CD4-positive, alpha-beta T cell treated with Interleukin-4 for 4 hours (primary cell): Measurements from ENCODE around the gene BCAS2.
"Not testable (repeated sequence)": the region's sequence is repeated elsewhere in the genome, so short reads cannot be mapped to it uniquely, and the experiment has no call there.

Experiments used
- DNase-seq: peaks from one replicate; pipeline ENCODE4 v3.0.0-alpha.2; 2020

BCAS2 gene

GRCh38 chr1:114581335-114582287 lies at the start of gene BCAS2:
Gene BCAS2 (minus strand): TSS chr1:114581615. CDS start chr1:114581591, 24 bp downstream.
- DNase-seq, result peak; percentile 98

- no peak for DNase-seq
These were observed 45.7 kb upstream of the BCAS2 start for GRCh38 chr1:114627107-114627506.

GRCh38 chr1:114623364-114623763 lies 41.9 kb upstream of the BCAS2 start:
- no peak for DNase-seq

- no peak for DNase-seq
These were observed 39.0 kb upstream of the BCAS2 start for GRCh38 chr1:114620419-114620818.

- no peak for DNase-seq
These were observed 37.2 kb upstream of the BCAS2 start for GRCh38 chr1:114618606-114619005.

GRCh38 chr1:114610546-114611245 lies 29.3 kb upstream of the BCAS2 start:
- DNase-seq, result no peak

GRCh38 chr1:114609826-114610225 lies 28.4 kb upstream of the BCAS2 start:
- DNase-seq, result no peak

- no peak for DNase-seq
These were observed 27.6 kb upstream of the BCAS2 start for GRCh38 chr1:114609026-114609425.

- DNase-seq, result no peak
These were observed 25.8 kb upstream of the BCAS2 start for GRCh38 chr1:114607223-114607622.

GRCh38 chr1:114597949-114598348 lies 16.5 kb upstream of the BCAS2 start:
- no peak for DNase-seq

GRCh38 chr1:114595602-114596001 lies 14.2 kb upstream of the BCAS2 start:
- no peak for DNase-seq

GRCh38 chr1:114594046-114594445 lies 12.6 kb upstream of the BCAS2 start:
- DNase-seq, result no peak

- DNase-seq, result no peak
These were observed 7.7 kb upstream of the BCAS2 start for GRCh38 chr1:114589122-114589521.

- DNase-seq, result no peak
These were observed 6.8 kb upstream of the BCAS2 start for GRCh38 chr1:114588196-114588689.

GRCh38 chr1:114587203-114587991 lies 6.0 kb upstream of the BCAS2 start:
- DNase-seq, result no peak

GRCh38 chr1:114586513-114587047 lies 5.2 kb upstream of the BCAS2 start:
- no peak for DNase-seq

GRCh38 chr1:114585231-114585630 lies 3.8 kb upstream of the BCAS2 start:
- no peak for DNase-seq

GRCh38 chr1:114574365-114574764 lies 7.0 kb downstream of the BCAS2 start:
- DNase-seq, result no peak

- no peak for DNase-seq
These were observed 17.3 kb downstream of the BCAS2 start for GRCh38 chr1:114564141-114564540.

- DNase-seq, result not testable (repeated sequence)
These were observed 18.4 kb downstream of the BCAS2 start for GRCh38 chr1:114562978-114563510.

- no peak for DNase-seq
These were observed 20.1 kb downstream of the BCAS2 start for GRCh38 chr1:114561333-114561732.

GRCh38 chr1:114559356-114559755 lies 22.1 kb downstream of the BCAS2 start:
- no peak for DNase-seq
